Mesenchymal stem cell (in vitro differentiated cells and primary cell): ENCODE results near the gene GABRG3.

Experiments used
- DNase-seq: peaks from one replicate; pipeline ENCODE4 v3.0.0-alpha.2; 2013
- H2AFZ ChIP-seq: one replicate; pipeline ENCODE4 v1.6.1; 2013; ENCODE audit warnings: low read depth, mild to moderate bottlenecking, control low read depth, inconsistent platforms, low read length, moderate library complexity
- H2AK5ac ChIP-seq: 2 replicates; pipeline ENCODE4 v1.6.1; 2013; ENCODE audit warnings: low read length, moderate library complexity, mild to moderate bottlenecking, inconsistent platforms; ENCODE audit not compliant: severe bottlenecking
- H2BK120ac ChIP-seq: one replicate; pipeline ENCODE4 v1.6.1; 2013; ENCODE audit warnings: low read depth, mild to moderate bottlenecking, inconsistent platforms, low read length, moderate library complexity
- H2BK12ac ChIP-seq, 2 experiments: one replicate each; pipeline ENCODE4 v1.6.1; 2013; ENCODE audit warnings: inconsistent platforms in 2 of 2, low read length in 2 of 2, mild to moderate bottlenecking in 2 of 2, moderate library complexity in 2 of 2, control low read depth in 1 of 2
- H2BK15ac ChIP-seq: one replicate; pipeline ENCODE4 v1.6.1; 2013; ENCODE audit warnings: mild to moderate bottlenecking, low read depth, inconsistent platforms; ENCODE audit not compliant: poor library complexity, severe bottlenecking
- H2BK5ac ChIP-seq: 2 replicates; pipeline ENCODE4 v1.6.1; 2013; ENCODE audit warnings: low read depth, mild to moderate bottlenecking, low read length, control low read depth, inconsistent platforms; ENCODE audit not compliant: poor library complexity, severe bottlenecking
- H3K14ac ChIP-seq, 2 experiments: one replicate each; pipeline ENCODE4 v1.6.1; 2013; ENCODE audit warnings: inconsistent platforms in 2 of 2, low read length in 2 of 2, control low read depth in 1 of 2, mild to moderate bottlenecking in 1 of 2, moderate library complexity in 1 of 2
- H3K18ac ChIP-seq, 2 experiments: one replicate each; pipeline ENCODE4 v1.6.1; 2013; ENCODE audit warnings: inconsistent platforms in 2 of 2, low read length in 2 of 2, control low read depth in 1 of 2, low read depth in 1 of 2, mild to moderate bottlenecking in 1 of 2
- H3K23ac ChIP-seq, 2 experiments: one replicate each; pipeline ENCODE4 v1.6.1; 2013; ENCODE audit warnings: inconsistent platforms in 2 of 2, low read length in 2 of 2, mild to moderate bottlenecking in 2 of 2, moderate library complexity in 2 of 2, control low read depth in 1 of 2
- H3K27ac ChIP-seq: 2 replicates; pipeline ENCODE4 v1.5.1; 2013; ENCODE audit warnings: mild to moderate bottlenecking, moderate library complexity, low read length, control low read depth, inconsistent platforms; ENCODE audit not compliant: poor library complexity, severe bottlenecking
- H3K27me3 ChIP-seq, 2 experiments: 2 replicates each; pipeline versions ENCODE4 v1.6.1 to v1.7.0; 2013; ENCODE audit warnings: low read length in 2 of 2, mild to moderate bottlenecking in 2 of 2, moderate library complexity in 2 of 2, control low read depth in 1 of 2, inconsistent platforms in 1 of 2; ENCODE audit not compliant: control insufficient read depth in 1 of 2, insufficient read depth in 1 of 2
- H3K36me3 ChIP-seq, 2 experiments: 2 replicates each; pipeline versions ENCODE4 v1.6.1 to v1.7.0; 2013; ENCODE audit warnings: low read length in 2 of 2, control low read depth in 1 of 2, inconsistent platforms in 1 of 2, low read depth in 1 of 2, mild to moderate bottlenecking in 1 of 2; ENCODE audit not compliant: insufficient read depth in 2 of 2, control insufficient read depth in 1 of 2
- H3K4ac ChIP-seq, 2 experiments: one replicate each; pipeline ENCODE4 v1.6.1; 2013; ENCODE audit warnings: inconsistent platforms in 2 of 2, low read length in 2 of 2, mild to moderate bottlenecking in 2 of 2, moderate library complexity in 2 of 2, control low read depth in 1 of 2, low read depth in 1 of 2
- H3K4me1 ChIP-seq: 2 replicates; pipeline ENCODE4 v1.6.1; 2013; ENCODE audit warnings: low read depth, low read length, control low read depth; ENCODE audit not compliant: control insufficient read depth, insufficient read depth
- H3K4me2 ChIP-seq: 2 replicates; pipeline ENCODE4 v1.6.1; 2013; ENCODE audit warnings: low read length, mild to moderate bottlenecking, inconsistent platforms; ENCODE audit not compliant: poor library complexity, severe bottlenecking
- H3K4me3 ChIP-seq, 2 experiments: 2 replicates each; pipeline versions ENCODE4 v1.5.1 to v1.7.0; 2013; ENCODE audit warnings: low read length in 2 of 2, mild to moderate bottlenecking in 2 of 2, control low read depth in 1 of 2, low read depth in 1 of 2; ENCODE audit not compliant: insufficient read depth in 1 of 2
- H3K79me1 ChIP-seq: replicated peaks from 2 replicates; pipeline ENCODE4 v1.6.1; 2013; ENCODE audit warnings: mild to moderate bottlenecking, control low read depth, low read length, inconsistent platforms; ENCODE audit not compliant: poor library complexity, severe bottlenecking
- H3K9ac ChIP-seq: 2 replicates; pipeline ENCODE4 v1.7.0; 2013; ENCODE audit warnings: mild to moderate bottlenecking, low read length, moderate library complexity
- H3K9me3 ChIP-seq: 2 replicates; pipeline ENCODE4 v1.7.0; 2013; ENCODE audit warnings: mild to moderate bottlenecking, low read length; ENCODE audit not compliant: control insufficient read depth
- H4K8ac ChIP-seq: one replicate; pipeline ENCODE4 v1.6.1; 2013; ENCODE audit warnings: inconsistent platforms, mild to moderate bottlenecking, low read length, moderate library complexity
- H4K91ac ChIP-seq: one replicate; pipeline ENCODE4 v1.6.1; 2013; ENCODE audit warnings: mild to moderate bottlenecking, low read length, inconsistent platforms
- WGBS: methylation state at CpG from one replicate; pipeline ENCODE4 v1.1.7; 2013; ENCODE audit warnings: mixed read lengths; 5-methylcytosine and 5-hydroxymethylcytosine counted together

GABRG3 gene

DNA sequence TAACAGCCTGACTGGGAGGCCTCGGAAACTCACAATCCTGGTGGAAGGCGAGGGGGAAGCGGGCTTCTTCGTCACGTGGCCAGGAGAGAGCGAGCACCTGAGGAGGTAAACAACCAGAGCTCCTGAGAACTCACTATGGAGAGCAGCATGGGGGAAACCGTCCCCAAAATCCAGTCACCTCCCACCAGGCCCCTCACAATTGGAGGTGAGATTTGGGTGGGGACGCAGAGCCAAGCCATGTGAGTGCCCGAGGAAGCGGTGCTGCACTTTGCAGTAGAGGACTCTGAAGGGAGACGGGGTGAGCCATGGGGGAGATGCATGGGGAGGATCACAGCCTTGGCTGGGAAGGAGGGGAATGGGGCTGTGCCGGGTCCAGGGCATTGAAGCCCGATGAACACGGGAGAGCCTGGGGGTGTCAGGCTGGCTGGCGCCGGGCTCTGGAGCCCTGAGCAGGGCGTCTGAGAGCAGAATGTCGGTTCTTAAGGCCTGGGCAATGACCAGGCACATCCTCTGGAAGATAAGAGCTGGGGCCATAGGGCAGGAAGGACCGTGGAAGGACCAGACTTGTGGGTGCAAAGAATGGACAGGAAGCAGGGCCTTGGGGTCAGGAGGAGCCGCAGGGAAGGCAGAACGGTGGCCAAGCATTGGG lies 117.7 kb downstream of the GABRG3 start:
- H3K4ac ChIP-seq, result no peak overlapping the region
- no peak overlapping the region for H4K91ac ChIP-seq
- H3K14ac ChIP-seq, result no peak overlapping the region
- no peaks in the 10 kb centered on the region for H3K36me3 ChIP-seq
- H3K9ac ChIP-seq, result no peak overlapping the region
- no peak for DNase-seq
- H3K9me3 ChIP-seq, result no peaks in the 10 kb centered on the region
- whole genome bisulfite sequencing, result 85% methylated on average over 20 of the region's 21 CpGs
- H3K18ac ChIP-seq, result no peak overlapping the region
- H3K4me1 ChIP-seq, result no peaks in the 10 kb centered on the region
- H2BK120ac ChIP-seq, result no peak overlapping the region
- no peak overlapping the region for H4K8ac ChIP-seq
- H3K27ac ChIP-seq, result no peak overlapping the region
- no peaks in the 10 kb centered on the region for H3K79me1 ChIP-seq
- H2BK5ac ChIP-seq, result no peak overlapping the region
- H2BK12ac ChIP-seq, result no peak overlapping the region
- no peak overlapping the region for H3K4me2 ChIP-seq
- H3K23ac ChIP-seq, result no peak overlapping the region
- H3K4me3 ChIP-seq, result no peak overlapping the region
- no peak overlapping the region for H2AK5ac ChIP-seq
- H2BK15ac ChIP-seq, result no peak overlapping the region
- H3K27me3 ChIP-seq, result no peaks in the 10 kb centered on the region
- H2AFZ ChIP-seq, result no peak overlapping the region

DNA sequence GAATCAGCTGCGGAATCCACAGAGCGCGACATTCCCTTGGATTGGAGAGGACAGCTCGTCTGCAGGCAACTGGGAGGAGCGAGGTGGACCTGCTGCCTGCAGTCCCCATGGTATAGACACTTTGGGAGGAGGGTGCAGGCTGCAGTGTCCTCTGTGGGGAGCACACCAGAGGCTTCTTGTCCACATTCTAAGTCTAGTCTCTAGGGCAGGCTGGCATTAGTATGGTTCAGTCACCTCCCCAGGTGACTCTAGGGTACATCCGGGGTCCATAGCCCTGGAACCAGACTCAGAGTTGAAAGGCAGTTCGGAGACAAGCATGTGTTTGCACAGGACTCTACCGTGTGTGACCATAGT lies 118.2 kb downstream of the GABRG3 start:
- Histone ChIP-seq H3K4ac (no peak overlapping the region), H3K4me3 (no peak overlapping the region), H4K91ac (no peak overlapping the region), H3K14ac (no peak overlapping the region), H2AK5ac (no peak overlapping the region), H3K4me2 (no peak overlapping the region), H3K23ac (no peak overlapping the region), H3K27ac (no peak overlapping the region), H3K36me3 (no peaks in the 10 kb centered on the region), H2AFZ (no peak overlapping the region), H3K79me1 (no peaks in the 10 kb centered on the region), H3K9ac (no peak overlapping the region), H2BK15ac (no peak overlapping the region), H2BK12ac (no peak overlapping the region), H4K8ac (no peak overlapping the region), H3K9me3 (no peaks in the 10 kb centered on the region), H3K27me3 (no peaks in the 10 kb centered on the region), H3K18ac (no peak overlapping the region), H3K4me1 (no peaks in the 10 kb centered on the region), H2BK120ac (no peak overlapping the region), H2BK5ac (no peak overlapping the region)
- no peak for DNase-seq
- WGBS, result 81% methylated on average over 8 of the region's 8 CpGs

DNA sequence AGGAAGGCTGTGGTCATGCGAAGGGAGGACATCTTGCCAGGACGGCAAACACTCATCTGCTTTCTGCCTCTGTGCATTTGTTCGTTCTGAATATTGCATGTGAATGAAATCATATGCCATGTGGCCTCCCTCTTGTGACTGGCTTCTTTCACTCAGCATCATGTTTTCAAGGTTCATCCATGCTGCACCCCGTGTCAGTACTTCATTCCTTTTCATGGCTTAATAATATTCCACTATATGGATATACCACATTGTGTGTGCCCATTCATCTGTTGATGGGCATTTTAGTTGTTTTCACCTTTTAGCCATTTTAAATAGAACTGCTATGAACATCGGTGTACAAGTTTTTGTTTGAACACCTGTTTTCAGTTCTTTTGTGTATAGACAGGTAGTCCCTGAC lies 118.7 kb downstream of the GABRG3 start:
- Histone ChIP-seq H3K23ac (no peak overlapping the region), H3K36me3 (no peaks in the 10 kb centered on the region), H3K4ac (no peak overlapping the region), H3K18ac (no peak overlapping the region), H3K4me1 (no peaks in the 10 kb centered on the region), H3K79me1 (no peaks in the 10 kb centered on the region), H4K91ac (no peak overlapping the region), H2BK120ac (no peak overlapping the region), H2BK12ac (no peak overlapping the region), H3K14ac (no peak overlapping the region), H3K27me3 (no peaks in the 10 kb centered on the region), H3K4me2 (no peak overlapping the region), H4K8ac (no peak overlapping the region), H3K4me3 (no peak overlapping the region), H3K9me3 (no peaks in the 10 kb centered on the region), H2AFZ (no peak overlapping the region), H3K9ac (no peak overlapping the region), H2BK5ac (no peak overlapping the region), H3K27ac (no peak overlapping the region), H2BK15ac (no peak overlapping the region), H2AK5ac (no peak overlapping the region)
- no peak for DNase-seq
- WGBS, result 92% methylated on average over 4 of the region's 5 CpGs

DNA sequence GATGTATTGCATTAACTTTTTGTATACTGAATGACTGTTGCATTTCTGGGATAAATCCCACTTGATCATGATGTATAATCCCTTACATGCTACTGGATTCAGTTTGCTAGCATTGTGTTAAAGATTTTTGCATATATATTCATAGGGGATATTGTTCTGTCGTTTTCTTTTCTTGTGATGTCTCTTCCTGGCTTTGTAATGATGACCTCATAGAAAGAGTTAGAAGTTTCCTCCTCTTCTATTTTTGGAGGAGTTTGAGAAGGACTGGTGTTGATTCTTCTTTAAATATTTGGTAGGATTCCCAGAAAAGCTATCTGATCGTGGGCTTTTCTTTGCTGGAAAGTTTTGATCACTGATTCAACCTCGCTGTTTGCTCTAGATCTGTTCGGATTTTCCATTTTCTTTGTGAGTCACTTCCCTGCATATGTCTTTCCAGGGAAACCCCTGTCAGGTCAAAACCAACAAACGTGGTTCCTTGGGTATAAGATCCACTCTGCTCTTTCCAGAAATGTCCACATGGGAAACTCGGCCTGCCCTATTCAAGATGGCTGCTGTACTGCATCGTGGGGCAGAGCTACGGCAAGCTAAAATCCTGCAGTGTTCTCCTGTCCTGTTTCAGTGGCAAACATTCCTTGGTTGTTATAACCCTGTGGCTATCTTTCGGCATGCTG lies 120.4 kb downstream of the GABRG3 start:
- 66% methylated on average over 9 of the region's 9 CpGs for WGBS
- H2AFZ ChIP-seq, result no peak overlapping the region
- H3K4ac ChIP-seq, result no peak overlapping the region

More for the DNA sequence above, 120.4 kb downstream of the GABRG3 start:
- Histone ChIP-seq H3K27me3 (no peaks in the 10 kb centered on the region), H3K18ac (no peak overlapping the region), H4K91ac (no peak overlapping the region), H3K4me1 (no peaks in the 10 kb centered on the region), H4K8ac (no peak overlapping the region), H2BK12ac (no peak overlapping the region), H3K14ac (no peak overlapping the region), H3K9me3 (no peaks in the 10 kb centered on the region), H2AK5ac (no peak overlapping the region), H3K4me2 (no peak overlapping the region), H3K27ac (no peak overlapping the region), H3K79me1 (no peaks in the 10 kb centered on the region), H2BK5ac (no peak overlapping the region), H2BK15ac (no peak overlapping the region), H2BK120ac (no peak overlapping the region), H3K9ac (no peak overlapping the region), H3K4me3 (no peak overlapping the region), H3K36me3 (no peaks in the 10 kb centered on the region), H3K23ac (no peak overlapping the region)
- DNase-seq, result peak; percentile 14
